Renal cortical epithelial cell (primary cell): Measurements from ENCODE around the gene NPIPB13. TPM values are rescaled to one million over a fixed set of nuclear protein-coding genes. Genes with fewer than 3 reads are reported as not detected.
"Not testable (repeated sequence)": the region's sequence is repeated elsewhere in the genome, so short reads cannot be mapped to it uniquely, and the experiment has no call there.

ENCODE experiments used
- DNase-seq: peaks from one replicate; pipeline ENCODE4 v3.0.0-alpha.2; 2011; ENCODE audit warnings: low read depth
- total RNA-seq: library from RNA; depleted of rRNA; stranded (reverse); fragments of >200 nt; gene quantifications from 2 replicates; pipeline ENCODE4 v1.2.3, GENCODE V29; 2014

NPIPB13 gene
- total RNA-seq, result 0.52 and 1.4 TPM in 2 replicates

DNA sequence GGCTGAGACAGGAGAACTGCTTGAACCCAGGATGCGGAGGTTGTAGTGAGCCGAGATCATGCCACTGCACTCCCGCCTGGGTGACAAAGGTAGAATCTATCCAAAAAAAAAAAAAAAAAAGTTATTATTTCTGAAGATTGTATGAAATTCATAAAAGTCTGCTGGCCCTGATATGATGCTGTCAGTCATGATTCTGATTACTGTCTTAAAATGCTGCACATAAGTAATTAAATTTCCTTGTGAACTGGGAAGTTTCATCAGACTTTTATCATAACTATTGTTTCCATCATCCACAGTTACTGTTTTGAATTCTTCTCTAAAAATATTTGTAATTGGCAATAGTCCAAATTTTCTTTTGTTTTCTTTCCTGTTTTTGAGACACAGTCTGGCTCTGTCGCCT is at the start of gene NPIPB13:
TSS of gene NPIPB13 (minus strand) at position 101 of the 400 bp plus-strand sequence. CDS start 2,906 bp downstream, outside the sequence.
- not testable (repeated sequence) for DNase-seq

DNA sequence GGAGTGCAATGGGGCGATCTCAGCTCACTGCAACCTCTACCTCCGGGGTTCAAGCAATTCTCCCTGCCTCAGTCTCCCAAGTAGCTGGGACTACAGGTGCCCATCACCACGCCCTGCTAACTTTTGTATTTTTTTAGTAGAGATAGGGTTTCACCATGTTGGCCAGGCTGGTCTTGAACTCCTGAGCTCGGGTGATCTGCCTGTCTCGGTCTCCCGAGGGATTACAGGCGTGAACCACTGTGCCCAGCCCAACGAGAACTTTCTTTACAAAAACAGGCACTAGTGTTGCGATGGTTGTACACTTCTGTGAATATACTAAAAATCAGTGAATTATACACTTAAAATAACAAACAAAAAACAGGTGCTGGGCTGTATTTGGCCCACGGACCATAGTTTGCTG is 34.1 kb upstream of the NPIPB13 start:
- DNase-seq, result not testable (repeated sequence)

DNA sequence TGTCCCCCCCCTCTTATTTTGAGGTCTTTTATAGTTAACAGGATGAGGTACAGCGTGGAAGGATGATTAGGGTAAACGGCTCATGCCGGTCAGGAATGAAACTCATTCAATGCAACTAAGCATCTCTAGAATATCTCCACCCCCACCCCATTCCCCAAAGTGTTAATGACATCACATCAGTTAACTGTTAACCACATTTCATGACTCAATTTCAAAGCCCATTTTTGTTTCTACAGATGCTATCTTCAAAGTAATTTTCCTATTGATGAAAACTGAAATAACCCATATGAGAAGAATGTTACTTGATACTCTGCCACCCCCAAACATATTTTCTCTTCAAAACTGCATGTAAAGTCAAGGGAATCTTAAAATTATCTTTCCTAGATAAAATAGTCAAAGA is 30.2 kb upstream of the NPIPB13 start:
- not testable (repeated sequence) for DNase-seq

DNA sequence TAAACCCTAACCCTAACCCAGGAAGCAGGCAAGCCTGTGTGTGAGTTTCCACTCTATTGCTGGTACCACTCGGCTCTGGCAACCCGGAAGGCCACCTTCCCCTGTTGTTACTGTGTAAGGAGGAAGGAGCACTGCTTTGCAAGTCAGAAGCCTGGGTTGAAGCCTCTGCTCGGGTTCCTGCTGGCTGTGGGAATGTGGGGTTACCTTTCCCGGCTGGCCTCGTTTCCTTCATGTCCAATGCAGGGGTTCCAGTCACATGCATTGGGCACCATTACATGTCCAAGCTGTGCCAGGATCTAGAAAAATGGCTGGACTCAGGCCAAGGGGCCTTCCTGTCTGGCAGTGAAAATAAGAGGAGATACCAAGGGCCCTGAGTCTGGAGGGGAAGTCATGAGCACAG is 31.2 kb downstream of the NPIPB13 start:
- not testable (repeated sequence) for DNase-seq

DNA sequence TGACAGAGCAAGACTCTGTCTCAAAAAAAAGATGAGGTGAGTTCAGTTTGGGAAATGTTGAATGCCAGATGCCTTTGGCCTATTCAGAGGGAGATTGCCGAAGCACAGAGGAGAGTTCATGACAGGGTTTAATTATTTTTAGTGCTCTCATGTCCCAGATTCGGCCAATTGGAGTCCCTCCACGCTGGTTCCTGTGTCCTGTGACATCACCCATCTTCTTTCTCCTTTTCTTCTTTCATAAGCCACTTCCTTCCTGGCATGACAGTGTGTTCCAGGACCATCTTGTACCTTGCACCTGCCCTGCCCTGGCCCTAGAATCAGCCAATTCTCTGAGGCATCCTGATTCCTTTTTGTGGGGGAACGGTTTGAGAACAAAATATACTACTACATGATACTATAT is 36.9 kb downstream of the NPIPB13 start:
- not testable (repeated sequence) for DNase-seq

DNA sequence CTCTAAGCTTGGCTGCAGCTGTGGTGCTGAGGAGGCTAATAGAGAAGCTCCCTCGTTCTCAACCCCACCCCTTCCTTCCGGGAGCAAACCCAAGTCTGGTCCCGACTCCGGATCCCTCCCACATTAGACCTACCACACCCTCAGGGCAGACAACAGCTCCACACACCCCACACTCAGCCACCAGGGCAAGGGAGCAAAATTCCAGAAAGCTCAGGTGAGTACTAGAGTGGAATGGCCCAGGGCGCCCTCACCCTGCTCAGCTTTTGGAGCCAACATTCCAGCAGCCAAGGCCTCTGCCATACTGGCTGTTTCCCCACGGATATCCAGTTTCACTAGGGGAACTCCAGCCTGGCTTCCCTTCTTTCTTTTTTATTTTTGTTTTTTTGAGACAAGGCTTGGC is 39.2 kb downstream of the NPIPB13 start:
- DNase-seq, result not testable (repeated sequence)

DNA sequence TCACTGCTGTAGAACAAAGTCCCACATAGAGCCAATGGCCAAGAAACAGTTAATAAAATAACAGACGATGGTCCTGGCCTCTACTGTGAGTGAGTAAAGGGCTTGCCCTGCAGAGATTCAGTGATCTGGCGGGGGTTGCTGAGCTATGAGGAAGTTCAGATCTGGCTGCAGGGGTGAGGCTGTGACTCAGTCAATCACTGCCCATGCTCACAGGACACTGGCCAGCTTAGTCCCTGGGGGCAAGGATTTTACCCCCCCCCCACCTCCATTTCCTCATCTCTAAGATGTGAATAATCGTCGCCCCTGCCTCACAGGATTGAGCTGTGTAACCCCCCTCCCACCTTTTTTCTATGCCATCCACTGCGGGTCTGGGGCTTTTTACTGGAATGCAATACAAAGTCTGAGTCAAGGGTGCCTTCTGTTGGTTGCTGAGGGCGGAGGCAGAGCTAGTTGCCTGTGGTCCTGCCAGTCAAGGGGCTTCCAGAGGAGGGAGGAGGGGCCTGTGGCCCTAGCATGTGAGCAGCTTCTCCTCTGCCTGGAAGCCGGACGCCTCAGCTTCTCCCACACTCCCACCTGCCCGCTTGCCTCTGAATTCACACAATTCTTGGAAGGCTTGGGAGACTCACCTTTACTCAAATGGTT is 41.1 kb downstream of the NPIPB13 start:
- not testable (repeated sequence) for DNase-seq

DNA sequence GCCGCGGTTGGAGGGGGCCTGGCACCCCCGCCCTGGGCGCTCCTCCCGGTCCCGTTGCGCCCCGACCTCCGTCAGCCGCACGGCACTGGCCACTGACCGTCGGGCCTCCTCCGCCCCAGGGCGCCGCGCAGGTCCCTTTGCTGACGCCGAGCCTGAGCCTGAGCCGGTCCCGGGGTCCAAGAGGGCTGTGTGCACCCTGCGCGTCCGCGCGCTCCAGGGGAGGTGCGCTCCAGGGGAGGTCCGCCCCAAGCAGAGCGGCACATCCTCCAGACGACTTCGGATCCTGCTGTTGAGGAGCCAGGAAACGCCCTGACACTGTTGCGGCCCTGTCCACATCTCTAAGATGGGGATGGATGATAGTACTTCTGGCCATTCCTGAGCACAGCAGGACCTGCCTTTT is 42.0 kb downstream of the NPIPB13 start:
- DNase-seq, result not testable (repeated sequence)

DNA sequence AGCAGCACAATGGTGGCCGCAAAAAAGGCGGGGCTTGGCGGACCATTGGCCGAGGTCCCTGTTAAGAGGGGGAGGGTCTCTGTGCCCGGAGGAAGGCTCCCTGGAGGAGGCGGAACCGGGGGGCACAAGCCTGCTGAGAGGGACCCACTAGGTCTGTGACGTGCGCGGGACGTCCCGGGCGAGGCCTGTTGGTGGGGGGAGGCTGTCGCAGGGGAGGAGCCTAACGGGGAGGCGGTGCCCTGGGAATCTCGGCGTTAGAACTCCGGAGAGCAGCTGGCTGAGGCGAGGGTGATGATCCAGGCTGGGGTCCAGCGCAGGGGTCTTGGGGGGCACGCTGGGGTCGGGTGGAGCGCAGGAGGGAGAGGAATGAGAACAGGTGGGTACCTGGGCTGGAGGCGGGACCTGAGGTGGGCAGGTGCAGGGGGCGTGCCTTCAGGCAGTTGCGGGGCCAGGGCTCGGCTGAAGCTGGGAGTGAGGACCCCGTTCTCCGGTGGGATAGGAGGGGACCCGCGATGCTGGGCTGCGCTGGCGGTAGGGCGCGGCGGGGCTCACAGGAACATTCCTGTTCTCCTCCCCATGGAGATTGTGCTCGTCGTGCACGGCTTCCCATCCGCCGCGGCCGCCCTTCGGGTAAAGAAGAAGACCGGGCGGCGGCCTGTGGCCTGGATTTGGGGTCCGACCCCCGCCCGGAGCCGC is 42.6 kb downstream of the NPIPB13 start:
- DNase-seq, result not testable (repeated sequence)

DNA sequence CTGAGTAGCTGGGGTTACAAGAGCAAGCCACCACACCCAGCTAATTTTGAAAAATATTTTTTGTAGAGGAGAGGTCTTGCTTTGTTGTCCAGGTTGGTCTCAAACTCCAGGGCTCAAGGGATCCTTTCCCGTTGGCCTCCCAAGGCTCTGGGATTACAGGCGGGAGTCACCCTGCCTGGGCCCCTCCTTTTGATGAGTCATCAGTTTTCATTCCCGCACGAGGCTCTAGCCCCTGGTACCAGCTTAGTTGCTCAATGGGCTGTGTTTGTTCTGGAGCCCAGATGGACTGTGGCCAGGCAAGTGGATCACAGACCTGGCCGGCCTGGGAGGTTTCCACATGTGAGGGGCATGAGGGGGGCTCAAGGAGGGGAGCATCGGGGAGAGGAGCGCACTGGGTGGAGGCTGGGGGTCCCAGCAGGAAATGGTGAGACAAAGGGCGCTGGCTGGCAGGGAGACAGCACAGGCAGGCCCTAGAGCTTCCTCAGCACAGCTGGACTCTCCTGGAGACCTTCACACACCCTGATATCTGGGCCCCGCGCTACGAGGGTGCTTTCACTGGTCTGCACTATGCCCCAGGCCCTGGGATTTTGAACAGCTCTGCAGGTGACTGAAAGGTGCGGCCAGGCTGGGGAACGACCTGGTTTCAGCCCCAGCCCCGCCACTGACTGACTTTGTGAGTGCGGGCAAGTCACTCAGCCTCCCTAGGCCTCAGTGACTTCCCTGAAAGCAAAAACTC is 48.5 kb downstream of the NPIPB13 start:
- not testable (repeated sequence) for DNase-seq

DNA sequence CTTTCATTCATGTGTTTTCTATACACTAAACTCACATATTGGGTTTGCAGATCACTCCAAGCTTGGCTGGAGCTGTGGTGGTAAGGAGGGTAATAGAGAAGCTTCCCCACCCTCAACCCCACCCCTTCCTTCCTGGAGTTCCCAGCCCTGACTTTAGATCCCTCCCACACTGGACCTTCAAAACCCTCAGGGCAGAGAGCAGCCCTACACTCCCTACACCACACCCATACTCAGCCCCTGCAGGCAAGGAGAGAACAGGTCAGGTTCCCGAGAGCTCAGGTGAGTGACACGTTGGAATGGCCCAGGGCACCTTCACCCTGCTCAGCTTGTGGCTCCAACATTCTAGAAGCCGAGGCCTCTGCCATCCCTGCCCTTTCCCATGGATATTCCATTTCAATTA is 49.2 kb downstream of the NPIPB13 start, which contains the start of gene SULT1A3:
TSS of gene SULT1A3 (plus strand) at position 207 of the 400 bp plus-strand sequence. CDS start 1,474 bp downstream, outside the sequence.
- DNase-seq, result not testable (repeated sequence)

Other genes starting within 250 kb of the NPIPB13 start
- gene DOC2A, start 237.5 kb downstream of the NPIPB13 start, total RNA-seq, result 0.80 TPM in 1 of 2 replicates, not detected in the other
- gene C16orf92, start 225.3 kb downstream of the NPIPB13 start, total RNA-seq, result not detected in 2 replicates
- gene TLCD3B, start 217.2 kb downstream of the NPIPB13 start, total RNA-seq, result 0.15 TPM in 1 of 2 replicates, not detected in the other
- 525 and 1,258 TPM in 2 replicates for gene ALDOA, start 182.7 kb downstream of the NPIPB13 start, total RNA-seq
- gene PPP4C, start 172.5 kb downstream of the NPIPB13 start, total RNA-seq, result 154 and 293 TPM in 2 replicates
- 0.15 TPM in 1 of 2 replicates, not detected in the other for gene TBX6, start 156.6 kb downstream of the NPIPB13 start, total RNA-seq
- 7.6 and 12.9 TPM in 2 replicates for gene YPEL3, start 152.3 kb downstream of the NPIPB13 start, total RNA-seq
- 0.15 TPM in 1 of 2 replicates, not detected in the other for gene GDPD3, start 134.9 kb downstream of the NPIPB13 start, total RNA-seq
- 11.6 and 11.9 TPM in 2 replicates for gene MAPK3, start 125.3 kb downstream of the NPIPB13 start, total RNA-seq
- gene CORO1A, start 64.9 kb downstream of the NPIPB13 start, total RNA-seq, result 0.85 and 8.3 TPM in 2 replicates
- gene BOLA2B, start 54.8 kb downstream of the NPIPB13 start, total RNA-seq, result 77.7 and 299 TPM in 2 replicates
- gene SLX1A, start 54.6 kb downstream of the NPIPB13 start, total RNA-seq, result 8.1 and 24.5 TPM in 2 replicates
- gene SULT1A3, start 49.2 kb downstream of the NPIPB13 start, total RNA-seq, result 0.35 and 1.9 TPM in 2 replicates
- gene CD2BP2, start 106.8 kb upstream of the NPIPB13 start, total RNA-seq, result 36.0 and 40.6 TPM in 2 replicates
- 26.9 and 46.8 TPM in 2 replicates for gene TBC1D10B, start 122.0 kb upstream of the NPIPB13 start, total RNA-seq
- gene MYL11, start 126.3 kb upstream of the NPIPB13 start, total RNA-seq, result not detected in 2 replicates
- gene SEPTIN1, start 134.1 kb upstream of the NPIPB13 start, total RNA-seq, result 0.25 TPM in 1 of 2 replicates, not detected in the other
- 12.7 and 13.8 TPM in 2 replicates for gene ZNF48, start 146.9 kb upstream of the NPIPB13 start, total RNA-seq
- 9.0 and 10.1 TPM in 2 replicates for gene ZNF771, start 159.1 kb upstream of the NPIPB13 start, total RNA-seq
- gene DCTPP1, start 181.6 kb upstream of the NPIPB13 start, total RNA-seq, result 24.5 and 49.8 TPM in 2 replicates
- gene SEPHS2, start 197.4 kb upstream of the NPIPB13 start, total RNA-seq, result 9.2 and 19.0 TPM in 2 replicates
- not detected in 2 replicates for gene ITGAL, start 224.3 kb upstream of the NPIPB13 start, total RNA-seq